OCI-LY3 (cell line): ENCODE data around the gene YWHAG.

Experiments used
- EZH2phosphoT487 ChIP-seq: fragments of 200-600 bp; shearing (Covaris generic); IDR thresholded peaks from 2 replicates; pipeline ENCODE4 v1.6.1; 2018; ENCODE audit warnings: antibody characterized with exemption, mixed run types, low read depth
- TF ChIP-seq, protein P1 (sequence below): fragments of 200-600, 300-600 bp; sonication (generic); IDR thresholded peaks from 2 replicates; pipeline ENCODE4 v1.5.1; 2014; ENCODE audit warnings: antibody characterized with exemption, low read length, low read depth

DNA sequence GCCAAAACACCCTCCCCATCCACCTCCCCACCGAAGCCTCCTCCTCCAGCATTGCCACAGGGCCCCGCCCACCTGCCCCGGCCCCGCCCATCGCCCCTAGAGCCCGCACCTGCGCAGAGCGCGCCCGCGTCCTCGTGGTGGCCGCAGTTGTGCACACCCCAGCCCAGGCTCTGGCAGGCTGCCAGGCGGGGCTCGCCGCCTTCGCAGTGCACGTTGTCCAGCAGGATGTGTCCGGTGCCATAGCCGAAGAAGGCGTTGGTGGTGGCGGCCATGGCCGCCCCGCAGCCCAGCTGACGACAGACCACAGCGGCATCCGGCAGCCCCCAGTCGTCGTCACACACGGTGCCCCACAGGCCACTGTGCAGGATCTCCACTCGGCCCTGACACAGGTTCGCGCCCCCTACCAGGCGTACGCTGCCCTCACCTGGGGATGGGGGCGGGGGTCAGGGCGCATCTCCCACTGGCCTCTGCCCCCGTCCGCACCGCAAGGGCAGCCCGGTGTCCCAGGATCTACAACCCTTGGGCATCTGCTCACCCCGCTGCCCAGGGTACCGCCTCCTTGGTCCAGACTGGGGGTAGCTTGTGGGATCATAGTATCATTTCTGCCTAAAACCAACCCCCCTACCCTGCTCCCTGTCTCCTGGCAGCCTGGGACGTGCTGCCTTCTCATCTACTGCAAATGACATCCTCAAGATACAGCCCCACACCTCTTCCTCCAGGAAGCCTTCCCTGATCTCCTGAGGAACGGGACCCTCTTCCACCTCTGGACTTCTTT is 38.8 kb upstream of the YWHAG start:
- TF ChIP-seq, protein P1, sequence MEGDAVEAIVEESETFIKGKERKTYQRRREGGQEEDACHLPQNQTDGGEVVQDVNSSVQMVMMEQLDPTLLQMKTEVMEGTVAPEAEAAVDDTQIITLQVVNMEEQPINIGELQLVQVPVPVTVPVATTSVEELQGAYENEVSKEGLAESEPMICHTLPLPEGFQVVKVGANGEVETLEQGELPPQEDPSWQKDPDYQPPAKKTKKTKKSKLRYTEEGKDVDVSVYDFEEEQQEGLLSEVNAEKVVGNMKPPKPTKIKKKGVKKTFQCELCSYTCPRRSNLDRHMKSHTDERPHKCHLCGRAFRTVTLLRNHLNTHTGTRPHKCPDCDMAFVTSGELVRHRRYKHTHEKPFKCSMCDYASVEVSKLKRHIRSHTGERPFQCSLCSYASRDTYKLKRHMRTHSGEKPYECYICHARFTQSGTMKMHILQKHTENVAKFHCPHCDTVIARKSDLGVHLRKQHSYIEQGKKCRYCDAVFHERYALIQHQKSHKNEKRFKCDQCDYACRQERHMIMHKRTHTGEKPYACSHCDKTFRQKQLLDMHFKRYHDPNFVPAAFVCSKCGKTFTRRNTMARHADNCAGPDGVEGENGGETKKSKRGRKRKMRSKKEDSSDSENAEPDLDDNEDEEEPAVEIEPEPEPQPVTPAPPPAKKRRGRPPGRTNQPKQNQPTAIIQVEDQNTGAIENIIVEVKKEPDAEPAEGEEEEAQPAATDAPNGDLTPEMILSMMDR, result no peak
- TF ChIP-seq EZH2phosphoT487, result no peak
